K562 (cell line): ENCODE results near the gene PRSS56.

ENCODE experiments used
- CBFA2T3 ChIP-seq: fragments of 450-650 bp; IDR thresholded peaks from 2 replicates; pipeline ENCODE4 v1.6.1; 2017
- CTCF ChIP-seq, 3 experiments: IDR thresholded peaks in 2 of 3; conservative IDR thresholded peaks in 1 of 3; 2 replicates each; pipeline ENCODE4 v1.5.1; 2011 to 2012; ENCODE audit warnings: low read length in 3 of 3, mild to moderate bottlenecking in 3 of 3, control low read depth in 2 of 3, improper control_type of control experiment in 1 of 3, inconsistent platforms in 1 of 3, low read depth in 1 of 3, mixed read lengths in 1 of 3, moderate library complexity in 1 of 3; ENCODE audit not compliant: insufficient read depth in 2 of 3
- FOXM1 ChIP-seq, 2 experiments: fragments of 450-650 bp in 1 of 2; sonication (generic) in 1 of 2; formaldehyde crosslinking in 1 of 2; IDR thresholded peaks; 2 replicates each; pipeline versions ENCODE4 v1.6.1 to v1.9.0; 2017 to 2022; ENCODE audit warnings: low read depth in 2 of 2, mild to moderate bottlenecking in 2 of 2, missing genetic modification reagents in 1 of 2, moderate library complexity in 1 of 2
- PRMT5 ChIP-seq: sonication (generic); formaldehyde crosslinking; IDR thresholded peaks from 2 replicates; pipeline ENCODE4 v1.5.0; 2020; ENCODE audit warnings: missing genetic modification reagents
- SP2 ChIP-seq: IDR thresholded peaks from 2 replicates; pipeline ENCODE4 v1.6.1; 2011; ENCODE audit warnings: mild to moderate bottlenecking, low read depth, low read length, moderate library complexity; ENCODE audit not compliant: poor library complexity, severe bottlenecking; ENCODE audit errors: extremely low read depth
- SPI1 ChIP-seq: IDR thresholded peaks from 2 replicates; pipeline ENCODE4 v1.6.1; 2011; ENCODE audit warnings: low read depth, low read length, control low read depth, borderline replicate concordance
- ZNF311 ChIP-seq: fragments of 250-450 bp; sonication (Bioruptor Pico); IDR thresholded peaks from 2 replicates; pipeline ENCODE4 v1.4.0; 2020; ENCODE audit warnings: mild to moderate bottlenecking, moderate library complexity

GRCh38 chr2:232523402-232523681 lies 3.2 kb downstream of the PRSS56 start:
- TF ChIP-seq CBFA2T3 (no peak), CTCF (IDR thresholded peaks at IDR 0.05 in 2 of 3, conservative IDR thresholded peaks at IDR 0.05 in 1 of 3; ENCODE audit: insufficient read depth in 2 of 3, low read depth in 1 of 3, low read length in 3 of 3) (no peak), ZNF311 (CRISPR knock-in tag) (no peak), FOXM1 (IDR thresholded peaks at IDR 0.05; ENCODE audit: low read depth) (no peak), FOXM1 (CRISPR knock-in tag; IDR thresholded peaks at IDR 0.05; ENCODE audit: low read depth) (no peak), SP2 (no peak), SPI1 (no peak), PRMT5 (CRISPR knock-in tag) (no peak)
